KMS-11 (cell line): ENCODE measurements around the gene GAB2.

Experiments
- H2AFZ ChIP-seq: fragments of 200-600 bp; sonication (generic); 2 replicates; pipeline ENCODE4 v1.6.1; 2016; ENCODE audit warnings: antibody characterized with exemption, mixed run types, low read depth
- H3K27ac ChIP-seq: fragments of 200-600 bp; sonication (generic); 2 replicates; pipeline ENCODE4 v1.6.1; 2016; ENCODE audit warnings: mild to moderate bottlenecking, mixed run types
- H3K27me3 ChIP-seq: fragments of 200-600 bp; sonication (generic); 2 replicates; pipeline ENCODE4 v1.6.1; 2017; ENCODE audit warnings: mild to moderate bottlenecking, low read depth, mixed run types, moderate library complexity; ENCODE audit not compliant: insufficient read depth
- H3K36me3 ChIP-seq: fragments of 200-600 bp; sonication (generic); 2 replicates; pipeline ENCODE4 v1.6.1; 2017; ENCODE audit warnings: mild to moderate bottlenecking, mixed run types; ENCODE audit not compliant: insufficient read depth
- H3K4me1 ChIP-seq: fragments of 200-600 bp; sonication (generic); 2 replicates; pipeline ENCODE4 v1.6.1; 2016; ENCODE audit warnings: mild to moderate bottlenecking, low read depth, mixed run types; ENCODE audit not compliant: poor library complexity, severe bottlenecking
- H3K4me2 ChIP-seq: fragments of 200-600 bp; sonication (generic); 2 replicates; pipeline ENCODE4 v1.7.0; 2016; ENCODE audit warnings: mild to moderate bottlenecking, mixed run types
- H3K4me3 ChIP-seq: fragments of 200-600 bp; sonication (generic); IDR thresholded peaks from 2 replicates; pipeline ENCODE4 v1.6.1; 2017; ENCODE audit warnings: low read depth, low read length, mixed read lengths; ENCODE audit not compliant: insufficient read depth
- H3K79me2 ChIP-seq: fragments of 200-600 bp; sonication (generic); 2 replicates; pipeline ENCODE4 v1.6.1; 2016; ENCODE audit warnings: low read depth, mixed run types; ENCODE audit not compliant: insufficient read depth
- H3K9ac ChIP-seq: fragments of 200-600 bp; sonication (generic); 2 replicates; pipeline ENCODE4 v1.6.1; 2016; ENCODE audit warnings: mild to moderate bottlenecking, mixed run types
- H4K20me1 ChIP-seq: fragments of 200-600 bp; sonication (generic); 2 replicates; pipeline ENCODE4 v1.6.1; 2016; ENCODE audit warnings: mild to moderate bottlenecking, mixed run types; ENCODE audit not compliant: insufficient read depth
- TF ChIP-seq, protein P1 (sequence below): fragments of 200-600 bp; sonication (generic); conservative IDR thresholded peaks from 2 replicates; pipeline ENCODE4 v1.6.1; 2017; ENCODE audit warnings: low read depth, mild to moderate bottlenecking, antibody characterized with exemption, low read length, moderate library complexity, mixed read lengths

GAB2 gene

GRCh38 chr11:78347956-78348355, 69.7 kb downstream of the GAB2 start:
- Histone ChIP-seq H3K27ac (no peak overlapping the region), H3K4me3 (no peak overlapping the region), H3K27me3 (no peaks in the 10 kb centered on the region), H3K79me2 (no peaks in the 10 kb centered on the region), H3K36me3 (no peaks in the 10 kb centered on the region), H4K20me1 (no peaks in the 10 kb centered on the region), H2AFZ (no peak overlapping the region), H3K4me2 (no peak overlapping the region), H3K4me1 (peaks cover 17% of the 10 kb centered on the region), H3K9ac (no peak overlapping the region)
- TF ChIP-seq, protein P1, sequence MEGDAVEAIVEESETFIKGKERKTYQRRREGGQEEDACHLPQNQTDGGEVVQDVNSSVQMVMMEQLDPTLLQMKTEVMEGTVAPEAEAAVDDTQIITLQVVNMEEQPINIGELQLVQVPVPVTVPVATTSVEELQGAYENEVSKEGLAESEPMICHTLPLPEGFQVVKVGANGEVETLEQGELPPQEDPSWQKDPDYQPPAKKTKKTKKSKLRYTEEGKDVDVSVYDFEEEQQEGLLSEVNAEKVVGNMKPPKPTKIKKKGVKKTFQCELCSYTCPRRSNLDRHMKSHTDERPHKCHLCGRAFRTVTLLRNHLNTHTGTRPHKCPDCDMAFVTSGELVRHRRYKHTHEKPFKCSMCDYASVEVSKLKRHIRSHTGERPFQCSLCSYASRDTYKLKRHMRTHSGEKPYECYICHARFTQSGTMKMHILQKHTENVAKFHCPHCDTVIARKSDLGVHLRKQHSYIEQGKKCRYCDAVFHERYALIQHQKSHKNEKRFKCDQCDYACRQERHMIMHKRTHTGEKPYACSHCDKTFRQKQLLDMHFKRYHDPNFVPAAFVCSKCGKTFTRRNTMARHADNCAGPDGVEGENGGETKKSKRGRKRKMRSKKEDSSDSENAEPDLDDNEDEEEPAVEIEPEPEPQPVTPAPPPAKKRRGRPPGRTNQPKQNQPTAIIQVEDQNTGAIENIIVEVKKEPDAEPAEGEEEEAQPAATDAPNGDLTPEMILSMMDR, result no peak

DNA sequence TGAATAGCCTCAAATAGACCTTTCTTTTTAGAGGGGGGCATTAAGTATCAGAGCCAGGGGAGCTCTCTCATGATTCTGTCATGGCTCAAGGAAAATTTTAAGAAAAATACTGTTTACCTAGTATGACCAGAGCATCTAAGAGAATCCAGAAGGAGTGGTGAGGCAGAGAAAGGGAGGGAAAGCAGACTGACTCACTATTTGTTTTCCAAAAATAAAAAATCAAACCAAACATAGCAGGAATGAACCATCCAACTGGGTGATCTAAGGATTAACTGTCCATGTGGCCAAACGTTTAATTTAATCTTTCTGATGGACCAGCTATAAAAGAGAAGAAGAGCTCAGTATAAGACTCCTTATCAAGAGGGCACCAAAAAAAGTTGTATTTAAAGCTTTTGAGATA, 70.8 kb downstream of the GAB2 start:
- H4K20me1 ChIP-seq, result no peaks in the 10 kb centered on the region
- no peak overlapping the region for H3K27ac ChIP-seq
- H3K4me2 ChIP-seq, result no peak overlapping the region
- no peaks in the 10 kb centered on the region for H3K27me3 ChIP-seq
- peaks cover 17% of the 10 kb centered on the region for H3K4me1 ChIP-seq
- no peak overlapping the region for H2AFZ ChIP-seq
- H3K4me3 ChIP-seq, result no peak overlapping the region
- no peaks in the 10 kb centered on the region for H3K36me3 ChIP-seq
- no peaks in the 10 kb centered on the region for H3K79me2 ChIP-seq
- TF ChIP-seq, protein P1, result no peak
- no peak overlapping the region for H3K9ac ChIP-seq

- no peak overlapping the region for H3K4me2 ChIP-seq
- no peak overlapping the region for H2AFZ ChIP-seq
- no peaks in the 10 kb centered on the region for H3K79me2 ChIP-seq
- H4K20me1 ChIP-seq, result no peaks in the 10 kb centered on the region
- no peaks in the 10 kb centered on the region for H3K27me3 ChIP-seq
- peaks cover 13% of the 10 kb centered on the region for H3K4me1 ChIP-seq
- H3K9ac ChIP-seq, result no peak overlapping the region
- H3K4me3 ChIP-seq, result no peak overlapping the region
- TF ChIP-seq, protein P1, result no peak
- H3K36me3 ChIP-seq, result no peaks in the 10 kb centered on the region
- no peak overlapping the region for H3K27ac ChIP-seq
Measured at GRCh38 chr11:78345450-78345849, 72.2 kb downstream of the GAB2 start.

DNA sequence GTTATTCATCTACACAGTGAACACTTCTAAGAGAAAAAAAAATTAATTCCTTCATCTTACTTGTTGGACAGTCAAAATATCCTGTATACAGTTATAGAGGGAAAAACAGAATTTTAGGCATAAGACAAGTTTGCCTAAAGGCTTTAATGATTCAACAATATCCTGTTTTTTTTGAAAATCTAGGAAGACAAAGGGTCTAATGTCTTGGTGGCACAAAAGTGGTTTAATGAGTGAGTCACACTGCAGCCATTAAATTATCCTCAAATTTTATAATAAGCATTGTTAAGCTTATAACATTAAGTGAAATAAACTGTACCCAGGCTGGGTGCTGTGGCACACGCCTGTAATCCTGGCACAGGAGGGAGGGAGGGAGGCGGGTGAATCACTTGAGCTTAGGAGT, 72.9 kb downstream of the GAB2 start:
- Histone ChIP-seq H3K4me1 (peaks cover 5% of the 10 kb centered on the region), H3K4me2 (no peak overlapping the region), H3K27ac (no peak overlapping the region), H3K4me3 (no peak overlapping the region), H4K20me1 (no peaks in the 10 kb centered on the region), H3K36me3 (no peaks in the 10 kb centered on the region), H3K9ac (no peak overlapping the region), H3K79me2 (no peaks in the 10 kb centered on the region), H2AFZ (no peak overlapping the region), H3K27me3 (no peaks in the 10 kb centered on the region)
- TF ChIP-seq, protein P1, result no peak
